K562 (cell line): ENCODE measurements around the gene ZNF467. TPM values are rescaled to one million over a fixed set of nuclear protein-coding genes. Genes with fewer than 3 reads are reported as not detected.

ENCODE experiments used
- AFF1 ChIP-seq, 2 experiments: fragments of 450-650 bp; IDR thresholded peaks; 2 replicates each; pipeline ENCODE4 v1.6.1; 2018; ENCODE audit warnings: mild to moderate bottlenecking in 2 of 2, low read depth in 1 of 2; ENCODE audit not compliant: partially characterized antibody in 2 of 2
- BHLHE40 ChIP-seq: IDR thresholded peaks from 2 replicates; pipeline ENCODE4 v1.6.1; 2011; ENCODE audit warnings: low read length, improper control_type of control experiment
- CREM ChIP-seq: IDR thresholded peaks from 2 replicates; pipeline ENCODE4 v1.6.1; 2014; ENCODE audit warnings: antibody characterized with exemption, low read depth
- ELF2 ChIP-seq: fragments of 250-450 bp; sonication (Bioruptor Pico); IDR thresholded peaks from 2 replicates; pipeline ENCODE4 v1.5.0; 2021; ENCODE audit warnings: mild to moderate bottlenecking
- HDAC2 ChIP-seq: fragments of 450-650 bp; IDR thresholded peaks from 2 replicates; pipeline ENCODE4 v1.6.1; 2016; ENCODE audit warnings: mild to moderate bottlenecking
- MECOM ChIP-seq: fragments of 250-450 bp; sonication (Bioruptor Pico); IDR thresholded peaks from 2 replicates; pipeline ENCODE4 v1.8.0; 2022; ENCODE audit warnings: inconsistent platforms
- STAG1 ChIP-seq: sonication (generic); formaldehyde crosslinking; IDR thresholded peaks from 2 replicates; pipeline ENCODE4 v1.5.0; 2020; ENCODE audit warnings: missing genetic modification reagents, borderline replicate concordance
- TCF7 ChIP-seq: sonication (generic); IDR thresholded peaks from 2 replicates; pipeline ENCODE4 v1.6.1; 2016; ENCODE audit warnings: antibody characterized with exemption, borderline replicate concordance
- ZNF134 ChIP-seq: fragments of 250-450 bp; sonication (Bioruptor Pico); conservative IDR thresholded peaks from 2 replicates; pipeline ENCODE4 v1.4.0; 2020
- ZNF384 ChIP-seq: IDR thresholded peaks from 2 replicates; pipeline ENCODE4 v1.6.1; 2012; ENCODE audit warnings: low read depth, low read length, improper control_type of control experiment
- polyA plus RNA-seq, 8 experiments: library from polyadenylated mRNA; depleted of rRNA in 4 of 8; stranded (reverse) in 5 of 8; unstranded in 3 of 8; fragments of >200 nt; fragmentation: Nextera tagmentation in 2 of 8; fragmentation: Illumina TruSeq in 1 of 8; extraction: Ambion mirVana in 2 of 8; extraction: Trizol in 1 of 8; gene quantifications; 2 replicates each; pipeline versions ENCODE4 v1.2.1 to v1.2.3, GENCODE V29; 2011 to 2014; ENCODE audit warnings: inconsistent platforms in 1 of 8, missing spikeins in 1 of 8
- total RNA-seq, 7 experiments: library from RNA; depleted of rRNA in 6 of 7; stranded (reverse); fragments of >200 nt in 6 of 7; fragmentation: Illumina TruSeq in 2 of 7; extraction: Trizol in 2 of 7; gene quantifications; 2 replicates each; pipeline versions ENCODE4 v1.2.1 to v1.2.3, GENCODE V29; 2011 to 2021; ENCODE audit warnings: low replicate concordance in 1 of 7
- TF ChIP-seq, protein P1 (sequence below): fragments of 250-450 bp; sonication (Bioruptor Pico); IDR thresholded peaks from 2 replicates; pipeline ENCODE4 v1.8.0; 2022; ENCODE audit warnings: inconsistent platforms
- TF ChIP-seq, protein P2 (sequence below): sonication (generic); formaldehyde crosslinking; IDR thresholded peaks from 2 replicates; pipeline ENCODE4 v1.8.1; 2023; ENCODE audit warnings: mild to moderate bottlenecking, missing genetic modification reagents
- TF ChIP-seq, protein P3 (sequence below): sonication (generic); formaldehyde crosslinking; IDR thresholded peaks from 2 replicates; pipeline ENCODE4 v1.5.0; 2020; ENCODE audit warnings: missing genetic modification reagents
- TF ChIP-seq, protein P4 (sequence below): fragments of 450-650 bp; conservative IDR thresholded peaks from 2 replicates; pipeline ENCODE4 v1.6.1; 2016; ENCODE audit warnings: missing genetic modification characterization, low read depth, mild to moderate bottlenecking, control low read depth, missing compliant biosample characterization
- TF ChIP-seq, protein P5 (sequence below): sonication (generic); formaldehyde crosslinking; IDR thresholded peaks from 2 replicates; pipeline ENCODE4 v1.8.0; 2022; ENCODE audit warnings: missing genetic modification reagents, mild to moderate bottlenecking, moderate library complexity, borderline replicate concordance

Gene ZNF467
- total and polyA plus RNA-seq, 9 of the 15 experiments (the other 6 are each of a cell fraction or from before 2014, with no cell fraction given) = 0.32 to 14.2 (median 1.7) TPM

DNA sequence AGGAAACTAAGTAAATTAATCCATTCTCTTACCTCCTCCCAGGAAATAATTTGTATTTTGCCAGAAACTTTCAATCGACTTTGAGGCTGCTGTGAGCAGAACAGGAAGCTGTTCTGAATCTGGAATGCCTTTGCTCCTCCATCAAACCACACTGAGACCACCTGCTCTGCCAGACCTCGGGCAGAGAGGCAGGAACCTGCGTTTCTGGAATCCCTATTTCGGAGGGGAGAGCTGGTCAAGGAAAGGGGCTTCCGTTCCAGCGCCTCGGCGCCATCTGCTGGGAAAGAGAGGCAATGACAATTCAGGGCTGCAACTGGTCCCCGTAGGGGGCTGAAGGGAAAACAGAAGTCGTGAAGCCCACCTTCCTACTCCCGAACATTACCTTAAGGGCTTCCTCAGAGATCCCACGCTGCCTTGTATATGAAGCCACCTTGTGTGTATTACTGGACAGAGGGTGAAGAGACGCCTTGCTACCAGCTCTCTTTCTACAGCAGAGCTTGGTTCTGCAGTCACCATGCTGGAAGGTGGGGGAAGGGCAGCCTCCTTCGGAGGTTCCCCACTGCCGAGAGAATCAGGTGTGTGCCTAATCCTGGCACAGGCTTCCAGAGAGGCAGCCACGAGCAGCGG is 31.2 kb downstream of the ZNF467 start (continued):
- TF ChIP-seq, protein P1, sequence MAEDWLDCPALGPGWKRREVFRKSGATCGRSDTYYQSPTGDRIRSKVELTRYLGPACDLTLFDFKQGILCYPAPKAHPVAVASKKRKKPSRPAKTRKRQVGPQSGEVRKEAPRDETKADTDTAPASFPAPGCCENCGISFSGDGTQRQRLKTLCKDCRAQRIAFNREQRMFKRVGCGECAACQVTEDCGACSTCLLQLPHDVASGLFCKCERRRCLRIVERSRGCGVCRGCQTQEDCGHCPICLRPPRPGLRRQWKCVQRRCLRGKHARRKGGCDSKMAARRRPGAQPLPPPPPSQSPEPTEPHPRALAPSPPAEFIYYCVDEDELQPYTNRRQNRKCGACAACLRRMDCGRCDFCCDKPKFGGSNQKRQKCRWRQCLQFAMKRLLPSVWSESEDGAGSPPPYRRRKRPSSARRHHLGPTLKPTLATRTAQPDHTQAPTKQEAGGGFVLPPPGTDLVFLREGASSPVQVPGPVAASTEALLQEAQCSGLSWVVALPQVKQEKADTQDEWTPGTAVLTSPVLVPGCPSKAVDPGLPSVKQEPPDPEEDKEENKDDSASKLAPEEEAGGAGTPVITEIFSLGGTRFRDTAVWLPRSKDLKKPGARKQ (CRISPR knock-in tag) = peak; percentile 72; the same call in 1 of the 2 replicates
- peak; percentile 34; the same call in 1 of the 2 replicates for TF ChIP-seq BHLHE40
- peak in 1 of 2 experiments; percentile 49 for TF ChIP-seq AFF1 (IDR thresholded peaks at IDR 0.05; ENCODE audit: low read depth in 1 of 2, partially characterized antibody in 2 of 2)
- TF ChIP-seq HDAC2 = 0 out of 2 replicates have a peak, but pooled peaks have one; percentile 29
- TF ChIP-seq, protein P2, sequence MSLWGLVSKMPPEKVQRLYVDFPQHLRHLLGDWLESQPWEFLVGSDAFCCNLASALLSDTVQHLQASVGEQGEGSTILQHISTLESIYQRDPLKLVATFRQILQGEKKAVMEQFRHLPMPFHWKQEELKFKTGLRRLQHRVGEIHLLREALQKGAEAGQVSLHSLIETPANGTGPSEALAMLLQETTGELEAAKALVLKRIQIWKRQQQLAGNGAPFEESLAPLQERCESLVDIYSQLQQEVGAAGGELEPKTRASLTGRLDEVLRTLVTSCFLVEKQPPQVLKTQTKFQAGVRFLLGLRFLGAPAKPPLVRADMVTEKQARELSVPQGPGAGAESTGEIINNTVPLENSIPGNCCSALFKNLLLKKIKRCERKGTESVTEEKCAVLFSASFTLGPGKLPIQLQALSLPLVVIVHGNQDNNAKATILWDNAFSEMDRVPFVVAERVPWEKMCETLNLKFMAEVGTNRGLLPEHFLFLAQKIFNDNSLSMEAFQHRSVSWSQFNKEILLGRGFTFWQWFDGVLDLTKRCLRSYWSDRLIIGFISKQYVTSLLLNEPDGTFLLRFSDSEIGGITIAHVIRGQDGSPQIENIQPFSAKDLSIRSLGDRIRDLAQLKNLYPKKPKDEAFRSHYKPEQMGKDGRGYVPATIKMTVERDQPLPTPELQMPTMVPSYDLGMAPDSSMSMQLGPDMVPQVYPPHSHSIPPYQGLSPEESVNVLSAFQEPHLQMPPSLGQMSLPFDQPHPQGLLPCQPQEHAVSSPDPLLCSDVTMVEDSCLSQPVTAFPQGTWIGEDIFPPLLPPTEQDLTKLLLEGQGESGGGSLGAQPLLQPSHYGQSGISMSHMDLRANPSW = 0 out of 2 replicates have a peak, but pooled peaks have one; percentile 23
- no peak for TF ChIP-seq ZNF384
- TF ChIP-seq TCF7 = no peak
- no peak for TF ChIP-seq ZNF134 (CRISPR knock-in tag)
- TF ChIP-seq CREM = peak; percentile 27; the same call in 1 of the 2 replicates
- TF ChIP-seq MECOM (CRISPR knock-in tag) = 0 out of 2 replicates have a peak, but pooled peaks have one; percentile 46
- TF ChIP-seq, protein P3, sequence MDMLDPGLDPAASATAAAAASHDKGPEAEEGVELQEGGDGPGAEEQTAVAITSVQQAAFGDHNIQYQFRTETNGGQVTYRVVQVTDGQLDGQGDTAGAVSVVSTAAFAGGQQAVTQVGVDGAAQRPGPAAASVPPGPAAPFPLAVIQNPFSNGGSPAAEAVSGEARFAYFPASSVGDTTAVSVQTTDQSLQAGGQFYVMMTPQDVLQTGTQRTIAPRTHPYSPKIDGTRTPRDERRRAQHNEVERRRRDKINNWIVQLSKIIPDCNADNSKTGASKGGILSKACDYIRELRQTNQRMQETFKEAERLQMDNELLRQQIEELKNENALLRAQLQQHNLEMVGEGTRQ (CRISPR knock-in tag) = no peak
- TF ChIP-seq, protein P4, sequence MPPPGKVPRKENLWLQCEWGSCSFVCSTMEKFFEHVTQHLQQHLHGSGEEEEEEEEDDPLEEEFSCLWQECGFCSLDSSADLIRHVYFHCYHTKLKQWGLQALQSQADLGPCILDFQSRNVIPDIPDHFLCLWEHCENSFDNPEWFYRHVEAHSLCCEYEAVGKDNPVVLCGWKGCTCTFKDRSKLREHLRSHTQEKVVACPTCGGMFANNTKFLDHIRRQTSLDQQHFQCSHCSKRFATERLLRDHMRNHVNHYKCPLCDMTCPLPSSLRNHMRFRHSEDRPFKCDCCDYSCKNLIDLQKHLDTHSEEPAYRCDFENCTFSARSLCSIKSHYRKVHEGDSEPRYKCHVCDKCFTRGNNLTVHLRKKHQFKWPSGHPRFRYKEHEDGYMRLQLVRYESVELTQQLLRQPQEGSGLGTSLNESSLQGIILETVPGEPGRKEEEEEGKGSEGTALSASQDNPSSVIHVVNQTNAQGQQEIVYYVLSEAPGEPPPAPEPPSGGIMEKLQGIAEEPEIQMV (tag) = no peak
- TF ChIP-seq STAG1 (CRISPR knock-in tag) = peak; percentile 87; the same call in 1 of the 2 replicates
- TF ChIP-seq, protein P5, sequence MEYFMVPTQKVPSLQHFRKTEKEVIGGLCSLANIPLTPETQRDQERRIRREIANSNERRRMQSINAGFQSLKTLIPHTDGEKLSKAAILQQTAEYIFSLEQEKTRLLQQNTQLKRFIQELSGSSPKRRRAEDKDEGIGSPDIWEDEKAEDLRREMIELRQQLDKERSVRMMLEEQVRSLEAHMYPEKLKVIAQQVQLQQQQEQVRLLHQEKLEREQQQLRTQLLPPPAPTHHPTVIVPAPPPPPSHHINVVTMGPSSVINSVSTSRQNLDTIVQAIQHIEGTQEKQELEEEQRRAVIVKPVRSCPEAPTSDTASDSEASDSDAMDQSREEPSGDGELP (CRISPR knock-in tag) = peak; percentile 57; the same call in 1 of the 2 replicates
- TF ChIP-seq ELF2 (CRISPR knock-in tag) = peak; percentile 67
